Measurements from ENCODE around the gene AP3S2. TPM values are rescaled to one million over a fixed set of nuclear protein-coding genes. Genes with fewer than 3 reads are reported as not detected.

The AP3S2 gene
- total RNA-seq, 1 donor from 2014 or later, result 30.9 TPM

DNA sequence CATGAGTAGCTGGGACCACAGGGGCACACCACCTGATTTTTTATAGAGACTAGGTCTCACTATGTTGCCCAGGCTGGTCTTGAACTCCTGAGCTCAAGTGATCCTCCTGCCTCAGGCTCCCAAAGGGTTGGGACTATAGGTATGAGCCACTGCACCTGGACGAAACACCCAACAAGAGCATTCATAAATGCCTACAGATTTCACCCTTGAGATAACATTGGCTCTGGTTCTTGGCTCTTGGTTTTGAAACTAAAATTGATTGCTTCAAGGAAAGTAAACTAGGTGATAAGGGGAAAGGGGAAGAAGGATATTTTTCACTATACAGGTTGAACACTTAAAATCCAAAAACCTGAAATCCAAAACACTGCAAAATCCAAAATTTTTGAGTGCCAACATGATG, 10.3 kb downstream of the AP3S2 start:
- H3K4me3 Mint-ChIP-seq (ENCODE audit: low read depth), result no peak overlapping the region
- no peaks in the 10 kb centered on the region for H3K4me1 Mint-ChIP-seq (ENCODE audit: low read depth)
- H3K36me3 Mint-ChIP-seq (ENCODE audit: insufficient read depth), result peaks cover 10% of the 10 kb centered on the region
- TF ChIP-seq, protein P1, sequence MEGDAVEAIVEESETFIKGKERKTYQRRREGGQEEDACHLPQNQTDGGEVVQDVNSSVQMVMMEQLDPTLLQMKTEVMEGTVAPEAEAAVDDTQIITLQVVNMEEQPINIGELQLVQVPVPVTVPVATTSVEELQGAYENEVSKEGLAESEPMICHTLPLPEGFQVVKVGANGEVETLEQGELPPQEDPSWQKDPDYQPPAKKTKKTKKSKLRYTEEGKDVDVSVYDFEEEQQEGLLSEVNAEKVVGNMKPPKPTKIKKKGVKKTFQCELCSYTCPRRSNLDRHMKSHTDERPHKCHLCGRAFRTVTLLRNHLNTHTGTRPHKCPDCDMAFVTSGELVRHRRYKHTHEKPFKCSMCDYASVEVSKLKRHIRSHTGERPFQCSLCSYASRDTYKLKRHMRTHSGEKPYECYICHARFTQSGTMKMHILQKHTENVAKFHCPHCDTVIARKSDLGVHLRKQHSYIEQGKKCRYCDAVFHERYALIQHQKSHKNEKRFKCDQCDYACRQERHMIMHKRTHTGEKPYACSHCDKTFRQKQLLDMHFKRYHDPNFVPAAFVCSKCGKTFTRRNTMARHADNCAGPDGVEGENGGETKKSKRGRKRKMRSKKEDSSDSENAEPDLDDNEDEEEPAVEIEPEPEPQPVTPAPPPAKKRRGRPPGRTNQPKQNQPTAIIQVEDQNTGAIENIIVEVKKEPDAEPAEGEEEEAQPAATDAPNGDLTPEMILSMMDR (IDR thresholded peaks at IDR 0.05; ENCODE audit: unreplicated experiment), result no peak
- no peaks in the 10 kb centered on the region for H3K9me3 Mint-ChIP-seq (ENCODE audit: low read depth)
- no peak for DNase-seq (ENCODE audit: low spot score, unreplicated experiment)
- H3K27me3 Mint-ChIP-seq, result no peaks in the 10 kb centered on the region
- H3K27ac Mint-ChIP-seq, result no peak overlapping the region

DNA sequence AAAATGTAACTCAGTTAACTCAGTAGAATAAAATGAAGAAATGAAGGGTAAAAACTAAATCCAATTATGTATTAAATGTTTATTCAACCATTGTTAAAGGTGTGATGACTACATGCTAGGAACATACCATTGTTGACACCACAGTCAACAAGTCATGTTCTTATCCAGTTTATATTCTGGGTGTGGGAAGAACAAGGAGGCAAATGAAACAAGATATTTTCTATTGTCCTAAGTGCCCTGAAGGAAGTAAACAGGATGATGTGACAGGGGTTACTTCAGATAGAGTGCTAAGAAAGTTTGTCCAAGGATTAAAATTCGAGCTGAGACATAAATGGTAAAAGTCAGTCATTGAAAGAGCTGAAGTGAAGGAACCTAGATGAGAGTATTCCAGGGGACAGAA, 13.1 kb downstream of the AP3S2 start:
- H3K27ac Mint-ChIP-seq, result no peak overlapping the region
- DNase-seq (ENCODE audit: low spot score, unreplicated experiment), result no peak
- H3K36me3 Mint-ChIP-seq (ENCODE audit: insufficient read depth), result peaks cover 18% of the 10 kb centered on the region
- no peaks in the 10 kb centered on the region for H3K9me3 Mint-ChIP-seq (ENCODE audit: low read depth)
- no peaks in the 10 kb centered on the region for H3K4me1 Mint-ChIP-seq (ENCODE audit: low read depth)
- no peaks in the 10 kb centered on the region for H3K27me3 Mint-ChIP-seq
- TF ChIP-seq, protein P1 (IDR thresholded peaks at IDR 0.05; ENCODE audit: unreplicated experiment), result no peak
- H3K4me3 Mint-ChIP-seq (ENCODE audit: low read depth), result no peak overlapping the region

DNA sequence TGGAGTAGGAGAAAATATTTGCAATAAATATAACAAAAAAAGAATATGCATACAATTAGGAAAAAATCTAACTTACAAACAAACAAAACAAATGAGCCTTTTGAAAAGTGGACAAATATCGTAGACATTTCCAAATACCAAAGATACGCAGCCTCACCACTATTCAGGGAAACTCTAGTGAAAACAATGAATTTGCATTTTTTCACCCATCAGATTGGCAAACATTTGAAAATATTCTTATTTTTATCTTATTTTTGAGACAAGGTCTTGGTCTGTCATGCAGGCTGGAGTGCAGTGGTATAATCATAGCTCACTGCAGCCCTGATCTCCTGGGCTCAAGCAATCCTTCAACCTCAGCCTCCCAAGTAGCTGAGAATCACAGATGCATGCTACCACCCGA, 15.5 kb downstream of the AP3S2 start:
- Mint-ChIP-seq H3K36me3 (ENCODE audit: insufficient read depth) (peaks cover 16% of the 10 kb centered on the region), H3K27ac (no peak overlapping the region), H3K4me3 (ENCODE audit: low read depth) (no peak overlapping the region), H3K27me3 (no peaks in the 10 kb centered on the region), H3K4me1 (ENCODE audit: low read depth) (no peaks in the 10 kb centered on the region), H3K9me3 (ENCODE audit: low read depth) (no peaks in the 10 kb centered on the region)
- DNase-seq (ENCODE audit: low spot score, unreplicated experiment), result no peak
- TF ChIP-seq, protein P1 (IDR thresholded peaks at IDR 0.05; ENCODE audit: unreplicated experiment), result no peak

DNA sequence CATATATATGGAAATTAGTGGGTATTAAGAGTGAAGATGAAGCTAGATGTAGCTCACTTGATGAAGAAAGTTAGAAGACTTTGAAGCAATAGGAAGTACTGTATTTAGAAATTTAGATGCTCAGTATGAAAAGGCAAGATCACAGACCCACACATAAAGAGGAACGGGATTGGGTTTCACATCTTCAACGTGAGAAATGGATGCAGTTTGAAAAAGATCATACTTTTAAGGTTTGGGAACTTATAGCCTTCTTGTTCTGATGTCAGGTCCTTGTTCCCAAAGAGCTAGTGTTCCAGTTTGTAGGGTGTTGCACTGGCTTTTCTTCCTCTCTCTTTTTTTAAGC, 16.7 kb downstream of the AP3S2 start:
- H3K4me3 Mint-ChIP-seq (ENCODE audit: low read depth), result no peak overlapping the region
- DNase-seq (ENCODE audit: low spot score, unreplicated experiment), result no peak

DNA sequence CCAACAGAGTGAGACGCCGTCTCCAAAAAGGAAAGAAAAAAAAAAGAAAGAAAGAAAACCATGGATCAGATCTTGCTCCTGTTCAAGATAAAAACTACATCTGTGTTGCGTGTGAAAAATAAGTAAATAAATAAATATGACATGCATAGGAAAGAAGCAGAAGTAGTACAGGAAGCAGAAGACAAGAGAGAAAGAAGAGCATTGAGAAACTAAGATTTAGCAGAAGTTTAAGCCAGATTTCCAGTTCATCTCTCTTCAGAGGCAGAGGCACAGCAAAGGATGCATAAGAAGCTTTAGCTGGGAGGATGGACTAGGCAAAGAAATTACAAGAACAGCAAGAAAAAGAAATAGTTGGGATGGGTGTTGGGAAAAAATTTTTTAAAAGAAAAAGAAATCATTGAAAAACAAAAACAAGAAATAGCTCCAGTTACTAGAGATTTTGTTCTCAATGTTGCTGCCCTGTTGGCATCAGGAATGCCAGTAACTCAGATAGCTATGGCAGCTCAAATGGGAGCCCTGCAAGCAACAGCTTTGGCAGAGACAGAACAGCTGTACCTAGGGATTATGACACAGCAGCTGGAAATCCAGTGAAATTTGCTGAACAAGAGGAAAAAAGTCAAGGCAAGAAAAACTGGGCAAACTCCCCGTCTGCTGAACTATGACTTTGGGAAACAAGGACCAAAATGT, 17.3 kb downstream of the AP3S2 start:
- H3K9me3 Mint-ChIP-seq (ENCODE audit: low read depth), result no peaks in the 10 kb centered on the region
- H3K4me3 Mint-ChIP-seq (ENCODE audit: low read depth), result no peak overlapping the region
- H3K27ac Mint-ChIP-seq, result no peak overlapping the region
- H3K36me3 Mint-ChIP-seq (ENCODE audit: insufficient read depth), result peaks cover 13% of the 10 kb centered on the region
- H3K27me3 Mint-ChIP-seq, result no peaks in the 10 kb centered on the region
- TF ChIP-seq, protein P1 (IDR thresholded peaks at IDR 0.05; ENCODE audit: unreplicated experiment), result no peak
- no peaks in the 10 kb centered on the region for H3K4me1 Mint-ChIP-seq (ENCODE audit: low read depth)
- DNase-seq (ENCODE audit: low spot score, unreplicated experiment), result no peak

More for the DNA sequence above, 16.7 kb downstream of the AP3S2 start:
- no peaks in the 10 kb centered on the region for H3K9me3 Mint-ChIP-seq (ENCODE audit: low read depth)
- H3K36me3 Mint-ChIP-seq (ENCODE audit: insufficient read depth), result peaks cover 13% of the 10 kb centered on the region
- H3K27me3 Mint-ChIP-seq, result no peaks in the 10 kb centered on the region
- H3K4me1 Mint-ChIP-seq (ENCODE audit: low read depth), result no peaks in the 10 kb centered on the region
- TF ChIP-seq, protein P1 (IDR thresholded peaks at IDR 0.05; ENCODE audit: unreplicated experiment), result no peak
- H3K27ac Mint-ChIP-seq, result no peak overlapping the region

All from progenitor cell of endocrine pancreas (in vitro differentiated cells).